ENCODE measurements around the gene TCF4.

Gene TCF4

DNA sequence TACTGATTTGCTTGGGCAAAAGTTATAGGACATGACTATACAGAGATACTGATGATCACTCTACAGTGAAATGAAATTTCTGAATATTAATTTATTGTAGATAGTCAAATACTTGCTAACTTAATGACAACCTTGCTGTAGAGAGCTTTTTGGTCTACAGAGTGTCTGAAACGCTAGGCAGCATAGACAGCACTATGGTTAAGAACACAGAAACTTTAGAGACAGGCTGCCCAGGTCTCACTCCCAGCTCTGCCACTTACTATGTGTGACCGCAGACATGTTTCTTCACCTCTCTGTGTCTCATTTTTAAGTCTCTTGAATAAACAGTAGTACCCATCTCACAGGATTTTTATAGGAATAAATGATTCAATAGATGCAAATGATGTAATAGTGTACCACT is 247.0 kb downstream of the TCF4 start:
- no peak for DNase-seq
- no peak overlapping the region for H3K27ac ChIP-seq (ENCODE audit: low read depth, low read length)
- no peak overlapping the region for H4K91ac ChIP-seq (ENCODE audit: low read depth, low read length)
- no peaks in the 10 kb centered on the region for H3K27me3 ChIP-seq (ENCODE audit: insufficient read depth, low read length)
- H2AFZ ChIP-seq (ENCODE audit: insufficient read depth, low read length, poor library complexity): no peak overlapping the region
- H4K8ac ChIP-seq (ENCODE audit: low read depth, low read length): no peak overlapping the region
- H2BK12ac ChIP-seq (ENCODE audit: low read length): no peak overlapping the region
- no peak overlapping the region for H3K4ac ChIP-seq (ENCODE audit: low read depth, low read length)
- H2BK5ac ChIP-seq (ENCODE audit: low read depth, low read length, poor library complexity): no peak overlapping the region
- no peak overlapping the region for H3K18ac ChIP-seq (ENCODE audit: low read length)
- H3K9me3 ChIP-seq (ENCODE audit: insufficient read depth, low read depth, low read length): no peaks in the 10 kb centered on the region
- H2AK5ac ChIP-seq (ENCODE audit: low read length): no peak overlapping the region
- no peak overlapping the region for H2BK120ac ChIP-seq (ENCODE audit: insufficient read depth, low read length, poor library complexity)
- no peak overlapping the region for H3K14ac ChIP-seq (ENCODE audit: low read length)
- peaks cover 0 to 2% of the 10 kb centered on the region in 2 experiments for H3K36me3 ChIP-seq (ENCODE audit: control insufficient read depth in 1 of 2, insufficient read depth in 2 of 2, low read length in 2 of 2)
- no peak overlapping the region for H4K12ac ChIP-seq (ENCODE audit: low read depth, low read length)
- no peak overlapping the region for H3K23ac ChIP-seq (ENCODE audit: low read length)
- H3K4me3 ChIP-seq (ENCODE audit: low read depth, low read length): no peak overlapping the region
- H3K4me2 ChIP-seq (ENCODE audit: low read length): no peak overlapping the region
- no peaks in the 10 kb centered on the region for H3K79me2 ChIP-seq (ENCODE audit: control insufficient read depth, insufficient read depth, low read length, poor library complexity)
- H3K9ac ChIP-seq (ENCODE audit: low read length): no peak overlapping the region
- no peaks in the 10 kb centered on the region for H3K4me1 ChIP-seq (ENCODE audit: control insufficient read depth in 1 of 2, insufficient read depth in 2 of 2, low read length in 2 of 2)
- no peaks in the 10 kb centered on the region for H3K79me1 ChIP-seq (ENCODE audit: low read length)
- no CpG with 5 or more reads among the region's 2 CpGs for WGBS (ENCODE audit: extremely low coverage, insufficient coverage, insufficient read length)

- no peak overlapping the region for H3K4me3 ChIP-seq (ENCODE audit: low read depth, low read length)
- no peaks in the 10 kb centered on the region for H3K4me1 ChIP-seq (ENCODE audit: control insufficient read depth in 1 of 2, insufficient read depth in 2 of 2, low read length in 2 of 2)
- peaks cover 0 to 2% of the 10 kb centered on the region in 2 experiments for H3K36me3 ChIP-seq (ENCODE audit: control insufficient read depth in 1 of 2, insufficient read depth in 2 of 2, low read length in 2 of 2)
- H3K9ac ChIP-seq (ENCODE audit: low read length): no peak overlapping the region
- H2BK120ac ChIP-seq (ENCODE audit: insufficient read depth, low read length, poor library complexity): no peak overlapping the region
- H4K8ac ChIP-seq (ENCODE audit: low read depth, low read length): no peak overlapping the region
- H3K9me3 ChIP-seq (ENCODE audit: insufficient read depth, low read depth, low read length): no peaks in the 10 kb centered on the region
- H2BK5ac ChIP-seq (ENCODE audit: low read depth, low read length, poor library complexity): no peak overlapping the region
- H3K79me1 ChIP-seq (ENCODE audit: low read length): no peaks in the 10 kb centered on the region
- H3K18ac ChIP-seq (ENCODE audit: low read length): no peak overlapping the region
- no CpG with 5 or more reads among the region's 7 CpGs for WGBS (ENCODE audit: extremely low coverage, insufficient coverage, insufficient read length)
- DNase-seq: no peak
- no peak overlapping the region for H2AFZ ChIP-seq (ENCODE audit: insufficient read depth, low read length, poor library complexity)
- no peak overlapping the region for H3K4ac ChIP-seq (ENCODE audit: low read depth, low read length)
- no peak overlapping the region for H3K14ac ChIP-seq (ENCODE audit: low read length)
- H3K79me2 ChIP-seq (ENCODE audit: control insufficient read depth, insufficient read depth, low read length, poor library complexity): no peaks in the 10 kb centered on the region
- H2BK12ac ChIP-seq (ENCODE audit: low read length): no peak overlapping the region
- H2AK5ac ChIP-seq (ENCODE audit: low read length): no peak overlapping the region
- no peak overlapping the region for H3K27ac ChIP-seq (ENCODE audit: low read depth, low read length)
- no peak overlapping the region for H3K23ac ChIP-seq (ENCODE audit: low read length)
- no peak overlapping the region for H4K91ac ChIP-seq (ENCODE audit: low read depth, low read length)
- no peak overlapping the region for H4K12ac ChIP-seq (ENCODE audit: low read depth, low read length)
- no peaks in the 10 kb centered on the region for H3K27me3 ChIP-seq (ENCODE audit: insufficient read depth, low read length)
- no peak overlapping the region for H3K4me2 ChIP-seq (ENCODE audit: low read length)
Measured at GRCh38 chr18:55339990-55340389, 248.0 kb downstream of the TCF4 start.

- no peak overlapping the region for H2BK5ac ChIP-seq (ENCODE audit: low read depth, low read length, poor library complexity)
- H3K79me2 ChIP-seq (ENCODE audit: control insufficient read depth, insufficient read depth, low read length, poor library complexity): no peaks in the 10 kb centered on the region
- H4K8ac ChIP-seq (ENCODE audit: low read depth, low read length): no peak overlapping the region
- H3K18ac ChIP-seq (ENCODE audit: low read length): no peak overlapping the region
- H3K14ac ChIP-seq (ENCODE audit: low read length): no peak overlapping the region
- H3K4me2 ChIP-seq (ENCODE audit: low read length): no peak overlapping the region
- no peak overlapping the region for H3K9ac ChIP-seq (ENCODE audit: low read length)
- H3K79me1 ChIP-seq (ENCODE audit: low read length): no peaks in the 10 kb centered on the region
- H3K23ac ChIP-seq (ENCODE audit: low read length): no peak overlapping the region
- no peak overlapping the region for H3K4ac ChIP-seq (ENCODE audit: low read depth, low read length)
- no peaks in the 10 kb centered on the region for H3K4me1 ChIP-seq (ENCODE audit: control insufficient read depth in 1 of 2, insufficient read depth in 2 of 2, low read length in 2 of 2)
- no CpG with 5 or more reads among the region's 8 CpGs for WGBS (ENCODE audit: extremely low coverage, insufficient coverage, insufficient read length)
- no peak overlapping the region for H2BK12ac ChIP-seq (ENCODE audit: low read length)
- no peak overlapping the region for H3K27ac ChIP-seq (ENCODE audit: low read depth, low read length)
- no peak for DNase-seq
- no peak overlapping the region for H3K4me3 ChIP-seq (ENCODE audit: low read depth, low read length)
- no peaks in the 10 kb centered on the region for H3K9me3 ChIP-seq (ENCODE audit: insufficient read depth, low read depth, low read length)
- H2BK120ac ChIP-seq (ENCODE audit: insufficient read depth, low read length, poor library complexity): no peak overlapping the region
- H2AK5ac ChIP-seq (ENCODE audit: low read length): no peak overlapping the region
- H4K12ac ChIP-seq (ENCODE audit: low read depth, low read length): no peak overlapping the region
- no peak overlapping the region for H2AFZ ChIP-seq (ENCODE audit: insufficient read depth, low read length, poor library complexity)
- peaks cover 0 to 2% of the 10 kb centered on the region in 2 experiments for H3K36me3 ChIP-seq (ENCODE audit: control insufficient read depth in 1 of 2, insufficient read depth in 2 of 2, low read length in 2 of 2)
- H4K91ac ChIP-seq (ENCODE audit: low read depth, low read length): no peak overlapping the region
- H3K27me3 ChIP-seq (ENCODE audit: insufficient read depth, low read length): no peaks in the 10 kb centered on the region
Measured at GRCh38 chr18:55338978-55339650, 248.9 kb downstream of the TCF4 start.

GRCh38 chr18:55337908-55338521 is 250.0 kb downstream of the TCF4 start:
- Histone ChIP-seq H3K4me2 (ENCODE audit: low read length) (no peak overlapping the region), H4K8ac (ENCODE audit: low read depth, low read length) (no peak overlapping the region), H3K14ac (ENCODE audit: low read length) (no peak overlapping the region), H3K27ac (ENCODE audit: low read depth, low read length) (no peak overlapping the region), H3K9ac (ENCODE audit: low read length) (no peak overlapping the region), H3K36me3 (ENCODE audit: control insufficient read depth in 1 of 2, insufficient read depth in 2 of 2, low read length in 2 of 2) (peaks cover 0 to 2% of the 10 kb centered on the region in 2 experiments), H3K9me3 (ENCODE audit: insufficient read depth, low read depth, low read length) (no peaks in the 10 kb centered on the region), H4K91ac (ENCODE audit: low read depth, low read length) (no peak overlapping the region), H3K27me3 (ENCODE audit: insufficient read depth, low read length) (no peaks in the 10 kb centered on the region), H3K4me3 (ENCODE audit: low read depth, low read length) (no peak overlapping the region), H2AFZ (ENCODE audit: insufficient read depth, low read length, poor library complexity) (no peak overlapping the region), H3K23ac (ENCODE audit: low read length) (no peak overlapping the region), H3K79me2 (ENCODE audit: control insufficient read depth, insufficient read depth, low read length, poor library complexity) (no peaks in the 10 kb centered on the region), H2BK12ac (ENCODE audit: low read length) (no peak overlapping the region), H2AK5ac (ENCODE audit: low read length) (no peak overlapping the region), H3K4ac (ENCODE audit: low read depth, low read length) (no peak overlapping the region), H2BK120ac (ENCODE audit: insufficient read depth, low read length, poor library complexity) (no peak overlapping the region), H3K18ac (ENCODE audit: low read length) (no peak overlapping the region), H2BK5ac (ENCODE audit: low read depth, low read length, poor library complexity) (no peak overlapping the region), H4K12ac (ENCODE audit: low read depth, low read length) (no peak overlapping the region), H3K79me1 (ENCODE audit: low read length) (no peaks in the 10 kb centered on the region), H3K4me1 (ENCODE audit: control insufficient read depth in 1 of 2, insufficient read depth in 2 of 2, low read length in 2 of 2) (no peaks in the 10 kb centered on the region)
- peak in 1 of 2 donors; percentile 4 for DNase-seq
- WGBS (ENCODE audit: extremely low coverage, insufficient coverage, insufficient read length): no CpG with 5 or more reads among the region's 13 CpGs

Measured in trophoblast cell (in vitro differentiated cells and primary cell).